Stimulated activated CD8-positive, alpha-beta memory T cell treated with anti-CD3 and anti-CD28 coated beads, Interleukin-12 subunit alpha, Interleukin-12 subunit beta, amount 100 ng/mL, for 1 hour (primary cell): ENCODE data around the gene TMEM63A.
A peak's percentile ranks its signal among the peaks of the same experiment; 100 is the strongest.

ENCODE experiments used
- DNase-seq: peaks from one replicate; pipeline ENCODE4 v3.0.0-alpha.2; 2020; ENCODE audit warnings: low read depth

Gene TMEM63A

GRCh38 chr1:225866981-225867380 is 15.2 kb downstream of the TMEM63A start:
- DNase-seq, result no peak

GRCh38 chr1:225866061-225866837 is 15.9 kb downstream of the TMEM63A start:
- peak; percentile 47 for DNase-seq

GRCh38 chr1:225865514-225865913 is 16.7 kb downstream of the TMEM63A start:
- DNase-seq, result no peak

- no peak for DNase-seq
Measured at GRCh38 chr1:225863167-225863566, 19.0 kb downstream of the TMEM63A start.

GRCh38 chr1:225862581-225862950 is 19.6 kb downstream of the TMEM63A start:
- no peak for DNase-seq

- DNase-seq, result no peak
Measured at GRCh38 chr1:225861834-225862580, 20.2 kb downstream of the TMEM63A start.

- no peak for DNase-seq
Measured at GRCh38 chr1:225860876-225861441, 21.2 kb downstream of the TMEM63A start.

GRCh38 chr1:225860107-225860506 is 22.1 kb downstream of the TMEM63A start:
- no peak for DNase-seq

GRCh38 chr1:225859151-225859550 is 23.0 kb downstream of the TMEM63A start:
- no peak for DNase-seq

- no peak for DNase-seq
Measured at GRCh38 chr1:225857256-225857655, 24.9 kb downstream of the TMEM63A start.

- DNase-seq, result no peak
Measured at GRCh38 chr1:225855503-225856300, 26.5 kb downstream of the TMEM63A start.

- DNase-seq, result no peak
Measured at GRCh38 chr1:225853441-225853840, 28.7 kb downstream of the TMEM63A start.

- DNase-seq, result no peak
Measured at GRCh38 chr1:225852413-225853124, 29.6 kb downstream of the TMEM63A start.

GRCh38 chr1:225851805-225852204 is 30.4 kb downstream of the TMEM63A start:
- DNase-seq, result no peak

GRCh38 chr1:225850370-225850769 is 31.8 kb downstream of the TMEM63A start:
- DNase-seq, result no peak

- peak; percentile 24 for DNase-seq
Measured at GRCh38 chr1:225849925-225850324, 32.3 kb downstream of the TMEM63A start.

GRCh38 chr1:225848030-225848955 is 33.9 kb downstream of the TMEM63A start:
- DNase-seq, result peak; percentile 23

GRCh38 chr1:225847610-225848009 is 34.6 kb downstream of the TMEM63A start:
- DNase-seq, result no peak

- no peak for DNase-seq
Measured at GRCh38 chr1:225846331-225847310, 35.6 kb downstream of the TMEM63A start.
